ENCODE measurements around the gene TMEM145. TPM values are rescaled to one million over a fixed set of nuclear protein-coding genes. Genes with fewer than 3 reads are reported as not detected.
A peak's percentile ranks its signal among the peaks of the same experiment; 100 is the strongest.

Gene TMEM145
- total RNA-seq, 1 donor from 2014 or later, result 0.92 TPM

DNA sequence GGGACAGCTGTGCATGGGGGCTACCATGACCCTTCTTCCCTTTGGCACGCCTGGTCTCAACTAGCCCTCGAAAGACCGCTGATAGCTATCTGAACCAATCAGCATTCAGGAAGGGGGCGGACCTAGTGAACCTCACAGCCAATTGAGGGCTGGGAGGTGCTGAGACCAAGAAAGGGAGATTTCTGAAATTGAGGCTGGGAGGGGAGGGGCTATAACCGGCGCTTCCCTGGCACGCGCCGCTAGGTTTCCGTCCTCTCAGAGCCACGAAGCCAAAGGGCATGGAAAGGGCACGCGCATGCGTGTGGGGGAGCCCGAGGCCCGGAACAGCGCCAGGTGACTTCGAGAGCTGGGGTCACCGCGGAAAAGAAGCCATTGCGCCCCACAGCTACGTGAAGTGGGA, 6.5 kb upstream of the TMEM145 start:
- H3K9me3 Mint-ChIP-seq, result no peaks in the 10 kb centered on the region
- TF ChIP-seq, protein P1, sequence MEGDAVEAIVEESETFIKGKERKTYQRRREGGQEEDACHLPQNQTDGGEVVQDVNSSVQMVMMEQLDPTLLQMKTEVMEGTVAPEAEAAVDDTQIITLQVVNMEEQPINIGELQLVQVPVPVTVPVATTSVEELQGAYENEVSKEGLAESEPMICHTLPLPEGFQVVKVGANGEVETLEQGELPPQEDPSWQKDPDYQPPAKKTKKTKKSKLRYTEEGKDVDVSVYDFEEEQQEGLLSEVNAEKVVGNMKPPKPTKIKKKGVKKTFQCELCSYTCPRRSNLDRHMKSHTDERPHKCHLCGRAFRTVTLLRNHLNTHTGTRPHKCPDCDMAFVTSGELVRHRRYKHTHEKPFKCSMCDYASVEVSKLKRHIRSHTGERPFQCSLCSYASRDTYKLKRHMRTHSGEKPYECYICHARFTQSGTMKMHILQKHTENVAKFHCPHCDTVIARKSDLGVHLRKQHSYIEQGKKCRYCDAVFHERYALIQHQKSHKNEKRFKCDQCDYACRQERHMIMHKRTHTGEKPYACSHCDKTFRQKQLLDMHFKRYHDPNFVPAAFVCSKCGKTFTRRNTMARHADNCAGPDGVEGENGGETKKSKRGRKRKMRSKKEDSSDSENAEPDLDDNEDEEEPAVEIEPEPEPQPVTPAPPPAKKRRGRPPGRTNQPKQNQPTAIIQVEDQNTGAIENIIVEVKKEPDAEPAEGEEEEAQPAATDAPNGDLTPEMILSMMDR (IDR thresholded peaks at IDR 0.05; ENCODE audit: unreplicated experiment), result no peak
- peaks cover 19% of the 10 kb centered on the region for H3K4me1 Mint-ChIP-seq
- no peak for DNase-seq (ENCODE audit: low spot score in 2 of 2, unreplicated experiment in 2 of 2)
- H3K27me3 Mint-ChIP-seq (ENCODE audit: low read depth), result peaks cover 5% of the 10 kb centered on the region
- H3K36me3 Mint-ChIP-seq, result no peaks in the 10 kb centered on the region
- no peak overlapping the region for H3K27ac Mint-ChIP-seq
- H3K4me3 Mint-ChIP-seq, result no peak overlapping the region

DNA sequence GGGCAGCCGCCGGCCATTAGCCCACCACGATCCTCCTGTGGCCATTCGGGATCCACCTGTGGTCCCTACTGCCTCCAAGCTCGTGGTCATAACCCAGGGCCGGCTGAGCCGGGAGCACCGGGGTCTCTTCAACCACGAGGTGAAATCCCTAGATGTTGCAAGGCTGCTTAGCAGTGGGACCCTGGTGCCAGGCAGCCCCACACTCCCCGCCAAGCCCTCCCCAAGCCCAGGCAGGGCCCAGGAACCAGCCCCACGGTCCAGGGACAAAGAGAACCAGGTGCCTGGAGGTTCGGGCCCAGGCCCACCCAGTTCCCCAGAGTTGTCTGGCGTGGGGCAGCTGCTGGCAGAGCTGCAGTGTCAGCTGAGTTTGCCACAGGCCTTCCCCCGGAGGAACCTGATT, 3.4 kb upstream of the TMEM145 start:
- TF ChIP-seq, protein P1 (IDR thresholded peaks at IDR 0.05; ENCODE audit: unreplicated experiment), result no peak
- Mint-ChIP-seq H3K4me3 (no peak overlapping the region), H3K9me3 (no peaks in the 10 kb centered on the region), H3K27ac (no peak overlapping the region), H3K27me3 (ENCODE audit: low read depth) (peaks cover 30% of the 10 kb centered on the region), H3K36me3 (no peaks in the 10 kb centered on the region), H3K4me1 (peaks cover 4% of the 10 kb centered on the region)
- no peak for DNase-seq (ENCODE audit: low spot score in 2 of 2, unreplicated experiment in 2 of 2)

DNA sequence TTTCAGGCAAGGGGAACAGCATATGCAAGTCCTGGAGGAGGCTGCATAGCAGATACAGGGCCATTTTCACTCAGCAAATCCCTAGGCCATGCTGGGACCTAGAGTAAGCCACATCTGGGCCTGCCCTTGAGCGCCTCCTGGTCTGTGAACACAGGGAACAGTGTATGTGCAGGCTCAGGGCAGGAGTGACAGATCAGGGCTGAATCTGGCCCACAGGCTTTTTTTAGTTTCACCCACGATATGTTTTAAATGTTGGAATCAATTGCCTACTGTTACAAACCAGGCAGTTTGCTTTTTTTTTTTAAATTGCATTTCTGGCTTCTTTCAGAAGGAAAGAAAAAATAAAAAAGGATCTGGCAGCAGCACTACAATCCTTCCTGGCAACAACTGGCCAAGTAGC, 1.5 kb upstream of the TMEM145 start:
- Mint-ChIP-seq H3K4me1 (peaks cover 4% of the 10 kb centered on the region), H3K27me3 (ENCODE audit: low read depth) (peaks cover 45% of the 10 kb centered on the region), H3K9me3 (no peaks in the 10 kb centered on the region), H3K4me3 (no peak overlapping the region), H3K36me3 (no peaks in the 10 kb centered on the region), H3K27ac (no peak overlapping the region)
- DNase-seq (ENCODE audit: low spot score in 2 of 2, unreplicated experiment in 2 of 2), result no peak
- TF ChIP-seq, protein P1 (IDR thresholded peaks at IDR 0.05; ENCODE audit: unreplicated experiment), result no peak

DNA sequence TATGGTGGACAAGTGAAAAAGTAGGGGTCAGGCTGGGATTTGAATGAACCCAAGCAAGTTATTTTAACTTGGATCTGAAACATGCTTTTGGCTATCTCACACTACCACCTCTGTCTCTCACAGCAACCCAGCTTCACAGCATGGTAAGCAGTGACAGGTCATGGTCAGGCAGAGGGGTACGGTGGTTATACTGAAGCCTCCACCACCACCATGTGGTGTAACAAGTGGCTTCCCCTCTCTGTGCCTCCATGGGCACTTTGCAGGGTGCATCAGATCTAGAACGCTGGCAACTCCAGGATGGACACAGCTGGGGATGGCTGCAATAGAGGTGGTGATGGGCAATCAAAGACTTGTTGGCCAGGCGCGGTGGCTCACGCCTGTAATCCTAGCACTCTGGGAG, 739 bp upstream of the TMEM145 start:
- TF ChIP-seq, protein P1 (IDR thresholded peaks at IDR 0.05; ENCODE audit: unreplicated experiment), result no peak
- Mint-ChIP-seq H3K9me3 (no peaks in the 10 kb centered on the region), H3K36me3 (no peaks in the 10 kb centered on the region), H3K27me3 (ENCODE audit: low read depth) (peaks cover 52% of the 10 kb centered on the region), H3K27ac (no peak overlapping the region), H3K4me1 (peaks cover 7% of the 10 kb centered on the region), H3K4me3 (peak overlapping the region; percentile 60)
- no peak for DNase-seq (ENCODE audit: low spot score in 2 of 2, unreplicated experiment in 2 of 2)

DNA sequence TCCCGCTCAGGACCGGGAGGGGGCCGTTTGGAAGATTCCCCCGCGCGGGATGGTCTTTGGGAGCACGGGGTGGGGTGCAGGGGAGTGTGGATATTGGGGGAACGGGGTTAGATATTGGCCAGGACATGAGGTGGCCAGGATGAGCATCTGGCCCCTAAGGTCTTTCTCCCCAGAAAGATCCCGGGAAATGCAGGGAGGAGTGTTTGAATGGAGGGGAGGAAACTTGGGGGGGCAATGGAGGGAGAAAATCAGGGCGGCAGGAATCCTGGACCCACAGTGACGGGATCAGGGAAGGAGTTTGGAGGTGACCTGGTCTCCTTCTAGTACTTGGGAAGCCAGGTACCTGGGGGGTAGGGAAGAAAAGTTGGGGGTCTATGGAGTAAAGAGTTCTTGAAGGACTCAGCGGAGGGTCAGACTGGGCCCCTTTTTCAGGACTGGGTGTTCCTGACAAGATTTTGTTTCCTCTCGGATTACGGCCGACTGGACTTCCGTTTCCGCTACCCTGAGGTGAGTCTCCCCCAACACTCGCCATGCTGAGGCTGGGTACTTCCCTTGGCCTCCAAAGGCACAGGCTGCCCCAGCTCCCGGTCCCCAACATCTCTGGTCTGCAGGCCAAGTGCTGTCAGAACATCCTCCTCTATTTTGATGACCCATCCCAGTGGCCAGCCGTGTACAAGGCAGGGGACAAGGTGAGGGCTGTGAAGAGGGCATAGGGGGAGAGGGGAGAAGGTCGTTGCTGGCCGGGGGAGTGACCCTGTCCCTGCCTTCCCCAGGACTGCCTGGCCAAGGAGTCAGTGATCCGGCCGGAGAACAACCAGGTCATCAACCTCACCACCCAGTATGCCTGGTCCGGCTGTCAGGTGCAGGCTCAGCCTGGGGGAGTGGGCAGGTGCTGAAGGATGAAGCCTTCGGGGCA, 989 bp downstream of the TMEM145 start:
- TF ChIP-seq, protein P1 (IDR thresholded peaks at IDR 0.05; ENCODE audit: unreplicated experiment), result no peak
- Mint-ChIP-seq H3K27me3 (ENCODE audit: low read depth) (peaks cover 63% of the 10 kb centered on the region), H3K27ac (no peak overlapping the region), H3K36me3 (no peaks in the 10 kb centered on the region), H3K4me1 (peaks cover 7% of the 10 kb centered on the region), H3K9me3 (no peaks in the 10 kb centered on the region), H3K4me3 (peak overlapping the region; percentile 63)
- DNase-seq (ENCODE audit: low spot score in 2 of 2, unreplicated experiment in 2 of 2), result no peak

All from mesothelial cell of epicardium (in vitro differentiated cells).